Measurements from ENCODE around the gene STX5. TPM values are rescaled to one million over a fixed set of nuclear protein-coding genes. Genes with fewer than 3 reads are reported as not detected.

The STX5 gene
- total and polyA plus RNA-seq, 10 of the 15 experiments (the other 5 are each of a cell fraction or from before 2014, with no cell fraction given) = 3.8 to 35.4 (median 27.4) TPM

- 0 out of 2 replicates have a peak, but pooled peaks have one; percentile 52 for TF ChIP-seq RFX5 (IDR thresholded peaks at IDR 0.05; ENCODE audit: low read depth, low read length)
- no peak for TF ChIP-seq ETV6 (conservative IDR thresholded peaks at IDR 0.05 in 1 of 2, IDR thresholded peaks at IDR 0.05 in 1 of 2; ENCODE audit: borderline replicate concordance in 1 of 2, low read depth in 1 of 2)
- peak; percentile 91; the same call in 1 of the 2 replicates for TF ChIP-seq TCF12 (IDR thresholded peaks at IDR 0.05; ENCODE audit: low read depth, low read length)
- no peak for TF ChIP-seq NFYB (IDR thresholded peaks at IDR 0.05; ENCODE audit: insufficient read depth, low read depth, low read length)
- peak; percentile 65; the same call in 1 of the 2 replicates for TF ChIP-seq NBN (IDR thresholded peaks at IDR 0.05)
- TF ChIP-seq HSF1 (IDR thresholded peaks at IDR 0.05; ENCODE audit: low read depth, low read length) = 0 out of 2 replicates have a peak, but pooled peaks have one; percentile 67
- peak; percentile 56; the same call in 1 of the 2 replicates for TF ChIP-seq ZNF24 (IDR thresholded peaks at IDR 0.05)
- peak; percentile 58 for TF ChIP-seq PKNOX1 (IDR thresholded peaks at IDR 0.05)
- TF ChIP-seq RAD21 (IDR thresholded peaks at IDR 0.05; ENCODE audit: insufficient read depth, low read depth, low read length) = no peak
- no peak for TF ChIP-seq WRNIP1 (IDR thresholded peaks at IDR 0.05; ENCODE audit: borderline replicate concordance, low read depth, low read length)
- TF ChIP-seq TBL1XR1 (IDR thresholded peaks at IDR 0.05; ENCODE audit: low read depth, low read length) = peak; percentile 79; the same call in 1 of the 2 replicates
- no peak for TF ChIP-seq FOXM1 (IDR thresholded peaks at IDR 0.05; ENCODE audit: low read depth, low read length)
- TF ChIP-seq NR2C1 (IDR thresholded peaks at IDR 0.05) = peak; percentile 38; the same call in 1 of the 2 replicates
- TF ChIP-seq MYC (IDR thresholded peaks at IDR 0.05; ENCODE audit: insufficient read depth, insufficient read length, insufficient replicate concordance, low read length, severe bottlenecking) = no peak
- no peak for TF ChIP-seq IRF4 (IDR thresholded peaks at IDR 0.05; ENCODE audit: low read depth, low read length)
- TF ChIP-seq E2F8 (IDR thresholded peaks at IDR 0.05; ENCODE audit: low read depth, partially characterized antibody) = peak; percentile 38
- peak; percentile 71; the same call in 1 of the 2 replicates for TF ChIP-seq PAX5 (IDR thresholded peaks at IDR 0.05; ENCODE audit: borderline replicate concordance, low read depth, low read length)
- TF ChIP-seq ELK1 (IDR thresholded peaks at IDR 0.05; ENCODE audit: low read depth, low read length) = peak; percentile 68
- TF ChIP-seq DPF2 (IDR thresholded peaks at IDR 0.05) = peak; percentile 85
- peak; percentile 69 for TF ChIP-seq HCFC1 (IDR thresholded peaks at IDR 0.05; ENCODE audit: low read length)
- no peak for TF ChIP-seq MTA2 (IDR thresholded peaks at IDR 0.05; ENCODE audit: low read depth)
These were observed 26.6 kb downstream of the STX5 start, which contains the start of gene NXF1 (continued) for GRCh38 chr11:62805076-62805892.
